C4-2B (cell line): ENCODE measurements around the gene TNPO1.

Experiments
- ZFX ChIP-seq: fragments of 450-650 bp; IDR thresholded peaks from 2 replicates; pipeline ENCODE4 v1.6.1; 2017
- TF ChIP-seq, protein P1 (sequence below): fragments of 450-650 bp; conservative IDR thresholded peaks from 2 replicates; pipeline ENCODE4 v1.5.1; 2017; ENCODE audit warnings: mild to moderate bottlenecking

DNA sequence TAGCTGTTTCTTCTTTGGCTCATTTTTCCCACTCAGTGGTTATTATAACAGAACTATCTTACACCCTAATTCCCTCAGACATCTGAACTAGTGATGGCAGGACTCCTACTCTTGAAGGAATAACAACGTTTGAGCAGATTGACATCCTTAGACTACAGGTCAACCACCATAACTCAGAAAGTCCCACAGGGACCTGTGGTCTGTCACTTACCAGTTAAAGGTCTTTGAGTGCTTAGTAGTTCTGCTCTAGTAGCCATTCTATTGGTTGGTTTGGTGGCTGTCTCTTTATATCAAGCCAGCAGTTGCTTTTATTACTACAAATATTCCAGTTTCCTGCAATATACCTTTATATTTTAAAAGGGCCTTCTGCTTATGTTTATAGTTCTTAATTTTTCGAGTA lies 72.1 kb downstream of the TNPO1 start:
- TF ChIP-seq, protein P1, sequence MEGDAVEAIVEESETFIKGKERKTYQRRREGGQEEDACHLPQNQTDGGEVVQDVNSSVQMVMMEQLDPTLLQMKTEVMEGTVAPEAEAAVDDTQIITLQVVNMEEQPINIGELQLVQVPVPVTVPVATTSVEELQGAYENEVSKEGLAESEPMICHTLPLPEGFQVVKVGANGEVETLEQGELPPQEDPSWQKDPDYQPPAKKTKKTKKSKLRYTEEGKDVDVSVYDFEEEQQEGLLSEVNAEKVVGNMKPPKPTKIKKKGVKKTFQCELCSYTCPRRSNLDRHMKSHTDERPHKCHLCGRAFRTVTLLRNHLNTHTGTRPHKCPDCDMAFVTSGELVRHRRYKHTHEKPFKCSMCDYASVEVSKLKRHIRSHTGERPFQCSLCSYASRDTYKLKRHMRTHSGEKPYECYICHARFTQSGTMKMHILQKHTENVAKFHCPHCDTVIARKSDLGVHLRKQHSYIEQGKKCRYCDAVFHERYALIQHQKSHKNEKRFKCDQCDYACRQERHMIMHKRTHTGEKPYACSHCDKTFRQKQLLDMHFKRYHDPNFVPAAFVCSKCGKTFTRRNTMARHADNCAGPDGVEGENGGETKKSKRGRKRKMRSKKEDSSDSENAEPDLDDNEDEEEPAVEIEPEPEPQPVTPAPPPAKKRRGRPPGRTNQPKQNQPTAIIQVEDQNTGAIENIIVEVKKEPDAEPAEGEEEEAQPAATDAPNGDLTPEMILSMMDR, result no peak
- no peak for TF ChIP-seq ZFX
